Smooth muscle cell of the coronary artery (primary cell): Measurements from ENCODE around the gene SLC22A15. TPM values are rescaled to one million over a fixed set of nuclear protein-coding genes. Genes with fewer than 3 reads are reported as not detected.

Source experiments
- total RNA-seq: library from RNA; depleted of rRNA; stranded (reverse); fragments of >200 nt; gene quantifications from 2 replicates; pipeline ENCODE4 v1.2.3, GENCODE V29; 2014; ENCODE audit warnings: low replicate concordance

SLC22A15 gene
- 3.0 and 6.9 TPM in 2 replicates for total RNA-seq

GRCh38 chr1:115976062-115976920 lies at the start of gene SLC22A15:
Gene SLC22A15 (plus strand): TSS chr1:115976513. CDS start chr1:115976628, 115 bp downstream.

DNA sequence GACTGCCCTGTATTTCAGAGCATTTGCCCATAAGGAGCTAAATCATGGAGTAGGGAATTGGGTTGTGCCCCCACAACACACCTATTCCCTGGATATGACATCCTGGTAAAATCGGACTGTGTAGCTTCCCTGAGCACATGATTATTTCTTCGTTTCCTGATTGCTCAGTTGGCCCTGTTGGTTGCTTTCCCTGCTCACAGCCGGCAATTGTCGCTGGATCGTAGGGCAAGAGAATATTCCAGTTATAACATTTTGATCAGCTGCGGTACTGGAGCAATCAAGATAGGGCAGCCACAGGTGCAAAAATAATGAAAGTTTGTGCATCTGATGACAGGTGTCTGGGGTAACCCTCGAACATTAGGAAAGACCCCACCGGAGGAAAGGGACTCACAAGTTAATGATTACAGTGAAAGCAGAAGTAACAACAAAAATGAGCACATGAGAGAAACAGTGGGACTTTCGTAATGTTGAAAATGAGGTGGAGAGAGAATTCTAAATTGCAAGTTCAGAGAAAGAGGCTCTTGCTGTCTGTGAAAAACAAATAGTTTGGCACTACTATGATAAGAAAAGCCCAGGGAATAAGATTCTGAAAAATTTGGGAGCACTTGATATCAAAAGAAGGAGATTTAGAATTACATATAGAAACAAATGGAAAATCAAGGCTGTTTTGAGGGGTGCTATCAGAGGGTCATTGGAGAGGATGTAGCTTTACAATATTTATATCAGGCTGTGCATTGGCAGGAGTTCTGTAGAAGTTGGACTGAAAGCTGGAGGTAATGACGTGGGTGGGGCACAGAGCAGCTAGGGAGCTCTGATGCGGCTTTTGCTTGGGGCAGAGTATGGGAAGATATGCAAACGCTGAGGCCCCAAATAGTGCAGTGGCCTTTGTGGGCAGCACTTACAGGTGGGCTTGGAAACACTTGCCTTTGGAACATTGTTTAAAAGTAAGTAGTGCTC lies 134.5 kb downstream of the SLC22A15 start, which contains the start of gene MAB21L3:
Gene MAB21L3 (plus strand): TSS at position 833 of the 957 bp plus-strand sequence. CDS start 1,217 bp downstream, outside the sequence.

Other genes with a start within 250 kb of the SLC22A15 start
- gene CASQ2, start 207.8 kb upstream of the SLC22A15 start, total RNA-seq, result under 0.01 TPM in 1 of 2 replicates, not detected in the other
- not detected in 2 replicates for gene NHLH2, start 135.4 kb upstream of the SLC22A15 start, total RNA-seq
- gene MAB21L3, start 134.9 kb downstream of the SLC22A15 start, total RNA-seq, result 0.12 TPM in 1 of 2 replicates, not detected in the other